Ishikawa (cell line): Measurements from ENCODE around the gene CEP112.

Experiments used
- CEBPB ChIP-seq: IDR thresholded peaks from 2 replicates; pipeline ENCODE4 v1.6.1; 2012
- CREB1 ChIP-seq: IDR thresholded peaks from 2 replicates; pipeline ENCODE4 v1.6.1; 2012; ENCODE audit warnings: low read depth
- EGR1 ChIP-seq: IDR thresholded peaks from 2 replicates; pipeline ENCODE4 v1.6.1; 2012
- EP300 ChIP-seq: IDR thresholded peaks from 2 replicates; pipeline ENCODE4 v1.6.1; 2012; ENCODE audit warnings: borderline replicate concordance
- FOXM1 ChIP-seq: IDR thresholded peaks from 2 replicates; pipeline ENCODE4 v1.6.1; 2012; ENCODE audit warnings: low read depth, borderline replicate concordance
- NFIC ChIP-seq: IDR thresholded peaks from 2 replicates; pipeline ENCODE4 v1.6.1; 2012
- RAD21 ChIP-seq: IDR thresholded peaks from 2 replicates; pipeline ENCODE4 v1.6.1; 2012; ENCODE audit warnings: low read depth
- TAF1 ChIP-seq: IDR thresholded peaks from 2 replicates; pipeline ENCODE4 v1.6.1; 2012; ENCODE audit warnings: low read depth, mild to moderate bottlenecking
- TCF12 ChIP-seq: IDR thresholded peaks from 2 replicates; pipeline ENCODE4 v1.6.1; 2012; ENCODE audit warnings: low read depth
- TEAD4 ChIP-seq: IDR thresholded peaks from 2 replicates; pipeline ENCODE4 v1.6.1; 2012
- YY1 ChIP-seq: IDR thresholded peaks from 2 replicates; pipeline ENCODE4 v1.6.1; 2012; ENCODE audit warnings: low read depth
- ZBTB7A ChIP-seq: IDR thresholded peaks from 2 replicates; pipeline ENCODE4 v1.6.1; 2012; ENCODE audit warnings: low read depth
- TF ChIP-seq, protein P1 (sequence below): IDR thresholded peaks from 2 replicates; pipeline ENCODE4 v1.6.1; 2012
- TF ChIP-seq, protein P2 (sequence below): IDR thresholded peaks from 2 replicates; pipeline ENCODE4 v1.6.1; 2012; ENCODE audit warnings: low read depth, mild to moderate bottlenecking
- TF ChIP-seq, protein P3 (sequence below): IDR thresholded peaks from 2 replicates; pipeline ENCODE4 v1.6.1; 2012

The CEP112 gene

DNA sequence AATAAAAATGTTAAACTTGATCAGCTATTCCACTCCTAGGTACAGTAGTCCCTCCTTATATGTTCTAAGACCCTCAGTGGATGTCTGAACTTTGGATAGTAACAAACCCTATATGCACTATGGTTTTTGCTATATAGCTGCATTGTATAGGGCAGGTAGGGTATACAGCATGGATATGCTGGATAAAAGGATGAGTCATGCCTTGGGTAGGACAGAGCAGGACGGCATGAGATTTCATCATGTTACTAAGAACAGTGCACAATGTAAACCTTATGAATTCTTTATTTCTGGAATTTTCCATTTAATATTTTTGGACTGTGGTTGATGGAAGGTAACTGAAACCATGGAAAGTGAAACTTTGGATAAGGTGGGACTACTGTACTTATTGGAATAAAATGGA is 235.1 kb downstream of the CEP112 start:
- TF ChIP-seq, protein P1, sequence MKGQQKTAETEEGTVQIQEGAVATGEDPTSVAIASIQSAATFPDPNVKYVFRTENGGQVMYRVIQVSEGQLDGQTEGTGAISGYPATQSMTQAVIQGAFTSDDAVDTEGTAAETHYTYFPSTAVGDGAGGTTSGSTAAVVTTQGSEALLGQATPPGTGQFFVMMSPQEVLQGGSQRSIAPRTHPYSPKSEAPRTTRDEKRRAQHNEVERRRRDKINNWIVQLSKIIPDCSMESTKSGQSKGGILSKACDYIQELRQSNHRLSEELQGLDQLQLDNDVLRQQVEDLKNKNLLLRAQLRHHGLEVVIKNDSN, result no peak
- TF ChIP-seq NFIC (no peak), ZBTB7A (no peak), EP300 (no peak), TEAD4 (no peak), CREB1 (no peak), TAF1 (no peak), EGR1 (no peak), CEBPB (no peak), TCF12 (no peak), RAD21 (no peak)
- TF ChIP-seq, protein P2, sequence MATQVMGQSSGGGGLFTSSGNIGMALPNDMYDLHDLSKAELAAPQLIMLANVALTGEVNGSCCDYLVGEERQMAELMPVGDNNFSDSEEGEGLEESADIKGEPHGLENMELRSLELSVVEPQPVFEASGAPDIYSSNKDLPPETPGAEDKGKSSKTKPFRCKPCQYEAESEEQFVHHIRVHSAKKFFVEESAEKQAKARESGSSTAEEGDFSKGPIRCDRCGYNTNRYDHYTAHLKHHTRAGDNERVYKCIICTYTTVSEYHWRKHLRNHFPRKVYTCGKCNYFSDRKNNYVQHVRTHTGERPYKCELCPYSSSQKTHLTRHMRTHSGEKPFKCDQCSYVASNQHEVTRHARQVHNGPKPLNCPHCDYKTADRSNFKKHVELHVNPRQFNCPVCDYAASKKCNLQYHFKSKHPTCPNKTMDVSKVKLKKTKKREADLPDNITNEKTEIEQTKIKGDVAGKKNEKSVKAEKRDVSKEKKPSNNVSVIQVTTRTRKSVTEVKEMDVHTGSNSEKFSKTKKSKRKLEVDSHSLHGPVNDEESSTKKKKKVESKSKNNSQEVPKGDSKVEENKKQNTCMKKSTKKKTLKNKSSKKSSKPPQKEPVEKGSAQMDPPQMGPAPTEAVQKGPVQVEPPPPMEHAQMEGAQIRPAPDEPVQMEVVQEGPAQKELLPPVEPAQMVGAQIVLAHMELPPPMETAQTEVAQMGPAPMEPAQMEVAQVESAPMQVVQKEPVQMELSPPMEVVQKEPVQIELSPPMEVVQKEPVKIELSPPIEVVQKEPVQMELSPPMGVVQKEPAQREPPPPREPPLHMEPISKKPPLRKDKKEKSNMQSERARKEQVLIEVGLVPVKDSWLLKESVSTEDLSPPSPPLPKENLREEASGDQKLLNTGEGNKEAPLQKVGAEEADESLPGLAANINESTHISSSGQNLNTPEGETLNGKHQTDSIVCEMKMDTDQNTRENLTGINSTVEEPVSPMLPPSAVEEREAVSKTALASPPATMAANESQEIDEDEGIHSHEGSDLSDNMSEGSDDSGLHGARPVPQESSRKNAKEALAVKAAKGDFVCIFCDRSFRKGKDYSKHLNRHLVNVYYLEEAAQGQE, result no peak
- TF ChIP-seq, protein P3, sequence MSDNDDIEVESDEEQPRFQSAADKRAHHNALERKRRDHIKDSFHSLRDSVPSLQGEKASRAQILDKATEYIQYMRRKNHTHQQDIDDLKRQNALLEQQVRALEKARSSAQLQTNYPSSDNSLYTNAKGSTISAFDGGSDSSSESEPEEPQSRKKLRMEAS, result no peak

DNA sequence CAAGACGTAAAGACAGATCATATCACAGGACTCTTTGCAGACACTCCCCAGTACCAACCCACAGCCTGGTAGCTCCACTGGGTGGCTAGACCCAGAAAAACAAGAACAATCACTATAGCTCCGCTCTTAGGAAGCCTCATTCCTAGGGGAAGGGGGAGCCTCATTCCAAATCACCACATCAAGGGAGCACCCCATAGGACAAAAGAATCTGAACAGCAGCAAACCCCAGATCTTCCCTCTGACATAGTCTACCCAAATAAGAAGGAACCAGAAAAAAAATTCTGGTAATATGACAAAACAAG is 237.8 kb downstream of the CEP112 start:
- TF ChIP-seq, protein P2, result no peak
- no peak for TF ChIP-seq EGR1
- TF ChIP-seq TCF12, result no peak
- TF ChIP-seq, protein P1, result no peak
- no peak for TF ChIP-seq RAD21
- no peak for TF ChIP-seq EP300

DNA sequence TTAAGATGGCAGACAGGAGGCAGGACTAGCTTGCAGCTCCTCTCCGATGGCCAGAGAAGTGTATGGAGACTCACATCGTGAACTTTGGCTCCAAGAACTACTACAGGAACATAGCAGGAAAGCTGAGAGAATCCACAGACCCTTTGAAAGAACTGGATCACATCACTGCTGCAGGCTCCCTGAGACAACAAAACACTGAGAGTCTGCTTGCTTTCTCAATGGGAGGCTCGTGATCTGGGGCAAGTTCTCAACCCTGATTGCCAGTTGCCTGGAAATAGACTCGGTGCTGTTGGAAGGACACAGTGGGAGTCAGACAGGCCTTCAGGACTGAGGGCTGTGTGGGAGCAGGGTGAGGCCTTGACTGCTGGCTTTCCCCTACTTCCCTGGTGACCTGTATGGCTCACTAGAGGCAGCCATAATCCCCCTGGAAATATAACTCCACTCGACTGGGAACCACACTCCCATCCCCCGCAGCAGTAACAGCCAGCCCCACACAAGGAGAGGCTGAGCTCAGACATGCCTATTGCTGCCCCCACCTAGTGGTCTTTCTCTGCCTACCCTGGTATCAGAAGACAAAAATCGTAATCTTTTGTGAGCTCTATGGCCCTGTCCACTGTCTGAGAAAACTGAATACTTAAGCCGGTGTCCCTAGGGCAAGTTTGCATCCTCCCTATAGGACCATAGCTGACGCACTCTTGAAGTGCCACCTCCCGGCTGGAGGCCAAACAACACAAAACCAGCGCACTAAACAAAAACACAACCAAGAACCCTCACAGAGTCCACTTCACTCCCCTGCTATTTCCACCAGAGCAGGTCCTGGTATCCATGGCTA is 238.4 kb downstream of the CEP112 start:
- no peak for TF ChIP-seq CREB1
- no peak for TF ChIP-seq TEAD4
- TF ChIP-seq, protein P2, result no peak
- TF ChIP-seq NFIC, result no peak
- TF ChIP-seq FOXM1, result no peak
- no peak for TF ChIP-seq EP300
- TF ChIP-seq TCF12, result no peak
- TF ChIP-seq CEBPB, result no peak
- no peak for TF ChIP-seq EGR1
- no peak for TF ChIP-seq TAF1
- TF ChIP-seq YY1, result no peak
- TF ChIP-seq RAD21, result no peak
- no peak for TF ChIP-seq ZBTB7A

DNA sequence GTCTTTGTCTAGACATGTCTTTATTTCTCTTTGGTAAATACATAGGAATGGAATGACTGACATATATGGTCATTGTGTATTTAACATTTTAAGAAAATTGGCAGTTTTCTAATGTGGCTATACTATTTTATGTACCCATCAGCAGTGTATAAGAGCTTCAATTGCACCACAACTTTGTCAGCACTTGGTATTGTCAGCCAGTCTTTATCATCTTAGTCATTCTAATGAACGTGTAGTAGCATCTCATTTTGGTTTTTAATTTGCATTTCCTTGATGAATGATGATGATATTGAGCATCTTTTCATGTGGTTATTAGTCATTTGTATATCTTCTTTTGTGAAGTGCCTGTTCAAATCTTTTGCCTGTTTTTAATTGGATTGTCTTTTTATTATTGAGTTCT is 239.3 kb downstream of the CEP112 start:
- TF ChIP-seq, protein P2, result no peak
- TF ChIP-seq TEAD4 (no peak), YY1 (no peak), CEBPB (no peak), EP300 (no peak), TCF12 (no peak), NFIC (no peak), EGR1 (no peak), RAD21 (no peak), FOXM1 (no peak), CREB1 (no peak), ZBTB7A (no peak), TAF1 (no peak)
- TF ChIP-seq, protein P3, result no peak
- TF ChIP-seq, protein P1, result no peak
